H1 (cell line): ENCODE measurements around the gene IER5. TPM values are rescaled to one million over a fixed set of nuclear protein-coding genes. Genes with fewer than 3 reads are reported as not detected.

Experiments used
- CTCF ChIA-PET: fragments of 300-600 bp; sonication (Branson Sonifier 250); formaldehyde crosslinking; loops from one replicate; lab custom pipeline; 2021; ENCODE audit not compliant: partially characterized antibody; lab: Charles Lee
- POLR2A ChIA-PET: fragments of 300-600 bp; sonication (Branson Sonifier 250); formaldehyde crosslinking; loops from one replicate; lab custom pipeline; 2021; ENCODE audit warnings: inconsistent platforms; ENCODE audit not compliant: partially characterized antibody; lab: Charles Lee
- DNase-seq, 2 experiments: peaks; one replicate each; pipeline versions ENCODE4 v3.0.0 to v3.0.0-alpha.2; 2010 to 2022; ENCODE audit warnings: low spot score in 2 of 2, low read depth in 1 of 2, mixed read lengths in 1 of 2
- FAIRE-seq: peaks from 2 replicates; lab custom pipeline; 2011; peaks lifted over from hg19 to GRCh38; lab: Jason Lieb, UNC
- H2AFZ ChIP-seq: 2 replicates; pipeline ENCODE4 v1.8.1; 2012; ENCODE audit warnings: low read length, inconsistent platforms
- H2AK5ac ChIP-seq: 2 replicates; pipeline ENCODE4 v1.6.1; 2013; ENCODE audit warnings: low read depth, low read length
- H2BK120ac ChIP-seq: replicated peaks from 2 replicates; pipeline ENCODE3; 2013; ENCODE audit warnings: low read depth, low read length, inconsistent platforms
- H2BK12ac ChIP-seq: 2 replicates; pipeline ENCODE4 v1.6.1; 2013; ENCODE audit warnings: low read depth, low read length
- H2BK15ac ChIP-seq: 2 replicates; pipeline ENCODE4 v1.6.1; 2013; ENCODE audit warnings: low read length
- H2BK20ac ChIP-seq: 2 replicates; pipeline ENCODE4 v1.6.1; 2013; ENCODE audit warnings: low read length
- H2BK5ac ChIP-seq: 2 replicates; pipeline ENCODE4 v1.6.1; 2013; ENCODE audit warnings: low read depth, low read length
- H3K14ac ChIP-seq: 2 replicates; pipeline ENCODE4 v1.6.1; 2013; ENCODE audit warnings: inconsistent platforms; ENCODE audit not compliant: insufficient read length
- H3K18ac ChIP-seq: 2 replicates; pipeline ENCODE4 v1.6.1; 2013; ENCODE audit warnings: low read length; ENCODE audit errors: extremely low read depth
- H3K23ac ChIP-seq: 2 replicates; pipeline ENCODE4 v1.6.1; 2013; ENCODE audit warnings: inconsistent platforms; ENCODE audit not compliant: insufficient read length
- H3K23me2 ChIP-seq: 2 replicates; pipeline ENCODE4 v1.6.1; 2013; ENCODE audit warnings: low read depth, low read length
- H3K27ac ChIP-seq: 2 replicates; pipeline ENCODE4 v1.6.1; 2011; ENCODE audit warnings: low read depth, low read length, inconsistent platforms
- H3K27me3 ChIP-seq, 4 experiments: replicated peaks in 1 of 4; 1 replicate in 1 of 4; 2 replicates in 3 of 4; pipeline versions ENCODE4 v1.6.1 to v1.8.1; 2011 to 2013; ENCODE audit warnings: low read length in 3 of 4, mild to moderate bottlenecking in 3 of 4, inconsistent platforms in 2 of 4, mixed read lengths in 2 of 4, moderate library complexity in 1 of 4; ENCODE audit not compliant: control insufficient read depth in 3 of 4, insufficient read depth in 3 of 4; ENCODE audit errors: extremely low read depth in 1 of 4
- H3K36me3 ChIP-seq, 4 experiments: 2 replicates each; pipeline versions ENCODE4 v1.6.1 to v1.8.1; 2011 to 2013; ENCODE audit warnings: mild to moderate bottlenecking in 4 of 4, low read length in 3 of 4, moderate library complexity in 2 of 4, control low read depth in 1 of 4, inconsistent platforms in 1 of 4; ENCODE audit not compliant: insufficient read depth in 4 of 4, control insufficient read depth in 2 of 4
- H3K4ac ChIP-seq: replicated peaks from 2 replicates; pipeline ENCODE3; 2013; ENCODE audit warnings: low read length, low read depth, mixed read lengths, inconsistent platforms; ENCODE audit not compliant: insufficient read length
- H3K4me1 ChIP-seq, 4 experiments: replicated peaks in 1 of 4; 1 replicate in 1 of 4; 2 replicates in 3 of 4; pipeline versions ENCODE4 v1.6.1 to v1.8.1; 2011 to 2013; ENCODE audit warnings: low read length in 3 of 4, inconsistent platforms in 2 of 4, mixed read lengths in 1 of 4; ENCODE audit not compliant: insufficient read depth in 4 of 4, control insufficient read depth in 3 of 4
- H3K4me2 ChIP-seq, 2 experiments: 2 replicates each; pipeline versions ENCODE4 v1.6.1 to v1.8.1; 2011 to 2013; ENCODE audit warnings: low read depth in 2 of 2, low read length in 2 of 2, control low read depth in 1 of 2, inconsistent platforms in 1 of 2, mild to moderate bottlenecking in 1 of 2; ENCODE audit not compliant: insufficient read depth in 1 of 2
- H3K4me3 ChIP-seq, 4 experiments: fragments of 200-600, 300-600 bp in 1 of 4; sonication (generic), shearing (Covaris generic), sonication (Bioruptor Twin) in 1 of 4; 2 replicates each; pipeline versions ENCODE4 v1.5.1 to v1.8.1; 2011 to 2016; ENCODE audit warnings: low read length in 4 of 4, low read depth in 3 of 4, control low read depth in 2 of 4, inconsistent platforms in 2 of 4, mild to moderate bottlenecking in 2 of 4, mixed read lengths in 1 of 4, moderate library complexity in 1 of 4; ENCODE audit not compliant: insufficient read depth in 2 of 4; ENCODE audit errors: extremely low read depth in 1 of 4
- H3K56ac ChIP-seq: replicated peaks from 2 replicates; pipeline ENCODE3; 2013; ENCODE audit warnings: low read depth, mild to moderate bottlenecking, mixed read lengths, low read length, inconsistent platforms; ENCODE audit not compliant: insufficient read length
- H3K79me1 ChIP-seq: 2 replicates; pipeline ENCODE4 v1.6.1; 2013; ENCODE audit warnings: low read depth, low read length, control low read depth
- H3K79me2 ChIP-seq, 2 experiments: 2 replicates each; pipeline versions ENCODE4 v1.6.1 to v1.8.1; 2012 to 2013; ENCODE audit warnings: low read length in 2 of 2, mild to moderate bottlenecking in 2 of 2, inconsistent platforms in 1 of 2; ENCODE audit not compliant: insufficient read depth in 2 of 2, control insufficient read depth in 1 of 2
- H3K9ac ChIP-seq, 4 experiments: replicated peaks in 1 of 4; 1 replicate in 1 of 4; 2 replicates in 3 of 4; pipeline versions ENCODE4 v1.6.1 to v1.8.1; 2011 to 2013; ENCODE audit warnings: low read depth in 3 of 4, low read length in 3 of 4, control low read depth in 2 of 4, mild to moderate bottlenecking in 2 of 4, moderate library complexity in 2 of 4, inconsistent platforms in 1 of 4; ENCODE audit errors: extremely low read depth in 1 of 4
- H3K9me3 ChIP-seq, 2 experiments: 2 replicates each; pipeline versions ENCODE4 v1.6.1 to v1.8.1; 2012 to 2013; ENCODE audit warnings: mild to moderate bottlenecking in 2 of 2, moderate library complexity in 2 of 2, control low read depth in 1 of 2, inconsistent platforms in 1 of 2, low read depth in 1 of 2, low read length in 1 of 2, mixed read lengths in 1 of 2; ENCODE audit not compliant: insufficient read depth in 2 of 2
- H4K20me1 ChIP-seq, 2 experiments: replicated peaks in 1 of 2; 2 replicates each; pipeline versions ENCODE3 to v1.8.1; 2011 to 2013; ENCODE audit warnings: inconsistent platforms in 2 of 2, low read length in 2 of 2, mild to moderate bottlenecking in 1 of 2; ENCODE audit not compliant: insufficient read depth in 2 of 2, control insufficient read depth in 1 of 2
- H4K5ac ChIP-seq: 2 replicates; pipeline ENCODE4 v1.6.1; 2013; ENCODE audit warnings: low read length, low read depth, mixed read lengths, inconsistent platforms; ENCODE audit not compliant: insufficient read length
- H4K8ac ChIP-seq: 2 replicates; pipeline ENCODE4 v1.8.0; 2013; ENCODE audit warnings: mild to moderate bottlenecking, moderate library complexity, low read length, inconsistent platforms; ENCODE audit not compliant: insufficient read depth; ENCODE audit errors: extremely low read depth
- H4K91ac ChIP-seq: replicated peaks from 2 replicates; pipeline ENCODE3; 2013; ENCODE audit warnings: low read length, mixed read lengths, inconsistent platforms; ENCODE audit not compliant: insufficient read length
- MAFK ChIP-seq: IDR thresholded peaks from 2 replicates; pipeline ENCODE4 v1.6.1; 2012; ENCODE audit warnings: low read depth, mild to moderate bottlenecking, improper control_type of control experiment, low read length
- SUZ12 ChIP-seq: fragments of 200-600 bp; sonication (generic); IDR thresholded peaks from 2 replicates; pipeline ENCODE4 v1.6.1; 2012; ENCODE audit warnings: mild to moderate bottlenecking, inconsistent platforms, low read length, moderate library complexity, mixed read lengths
- WGBS, 2 experiments: shearing (Covaris generic) in 1 of 2; methylation state at CpG; one replicate each; pipeline versions ENCODE4 v1.1.6 to v1.1.7; 2013 to 2015; ENCODE audit warnings: low lambda C conversion rate in 2 of 2, mixed read lengths in 2 of 2, inconsistent platforms in 1 of 2, low coverage in 1 of 2, missing lambda C conversion rate in 1 of 2; ENCODE audit not compliant: insufficient replicate concordance in 2 of 2, insufficient coverage in 1 of 2, insufficient read length in 1 of 2; ENCODE audit errors: extremely low coverage in 1 of 2, missing lambda C conversion rate in 1 of 2; 5-methylcytosine and 5-hydroxymethylcytosine counted together
- polyA plus RNA-seq, 7 experiments: library from polyadenylated mRNA; depleted of rRNA in 3 of 7; stranded (reverse) in 5 of 7; unstranded in 2 of 7; fragments of >200 nt in 5 of 7; fragments of 200-250 nt in 2 of 7; gene quantifications; 1 replicate in 5 of 7; 2 replicates in 1 of 7; 4 replicates in 1 of 7; pipeline versions ENCODE4 v1.2.1 to v1.2.3, GENCODE V29; 2011 to 2013; ENCODE audit warnings: missing spikeins in 2 of 7, mixed read lengths in 2 of 7
- total RNA-seq: library from RNA; stranded (reverse); fragmentation: NEBNext Ultra II Directional; extraction: Animal tissue kit (Norgen Biotek cat#: 25700); gene quantifications from 2 replicates; pipeline ENCODE4 v1.2.1, GENCODE V29; 2021

The IER5 gene
- total and polyA plus RNA-seq, 2 of the 8 experiments (the other 6 are each of a cell fraction or from before 2014, with no cell fraction given), result 3.5 to 7.7 TPM

DNA sequence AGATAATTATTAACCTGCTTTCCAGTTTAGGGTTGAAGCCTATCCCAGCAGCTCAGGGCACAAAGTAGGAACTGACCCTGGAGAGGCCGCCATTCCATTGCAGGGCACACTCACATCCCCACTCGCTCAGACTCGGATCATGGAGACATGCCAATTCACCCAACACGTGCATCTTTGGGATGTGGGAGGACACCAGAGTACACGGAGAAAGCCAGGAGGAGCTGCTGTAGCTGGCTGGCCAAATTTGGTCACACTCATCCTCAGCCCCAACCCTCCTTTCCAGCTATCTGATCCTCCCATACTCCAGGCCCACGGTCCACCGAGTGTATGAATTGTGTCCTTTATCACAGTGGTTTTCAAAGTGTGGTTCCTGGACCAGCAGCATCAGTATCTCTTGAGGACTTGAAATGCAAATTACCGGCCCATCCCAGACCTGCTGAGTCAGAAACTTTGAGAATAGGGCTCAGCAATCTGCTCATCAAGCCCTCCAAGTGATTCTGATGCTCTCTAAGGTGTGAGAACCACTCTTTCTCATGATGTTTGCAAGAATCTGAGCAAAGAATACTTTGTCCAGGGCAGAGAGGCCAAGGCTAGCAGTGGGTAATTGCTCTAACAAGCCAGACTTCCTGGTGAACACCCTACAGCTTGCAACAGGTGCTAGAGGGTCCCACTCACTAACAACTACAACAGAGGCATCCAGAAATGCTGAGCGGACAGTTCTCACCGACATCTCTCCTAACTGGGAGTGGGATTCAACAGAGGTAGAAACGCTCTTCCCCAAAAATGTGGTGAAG is 26.3 kb downstream of the IER5 start:
- Histone ChIP-seq H2BK15ac (no peak overlapping the region), H4K91ac (no peak overlapping the region), H4K20me1 (no peaks in the 10 kb centered on the region), H2BK20ac (no peak overlapping the region), H3K23me2 (no peaks in the 10 kb centered on the region), H3K56ac (no peak overlapping the region), H3K4ac (no peak overlapping the region), H3K27ac (no peak overlapping the region), H2BK12ac (no peak overlapping the region), H3K36me3 (no peaks in the 10 kb centered on the region), H2BK5ac (no peak overlapping the region), H4K8ac (no peak overlapping the region), H3K4me3 (no peak overlapping the region), H2AK5ac (no peak overlapping the region), H3K23ac (no peak overlapping the region), H3K9ac (no peak overlapping the region), H3K9me3 (no peaks in the 10 kb centered on the region), H3K79me2 (no peaks in the 10 kb centered on the region), H2BK120ac (no peak overlapping the region), H4K5ac (no peak overlapping the region), H3K4me1 (peaks cover 2 to 10% (median 8%) of the 10 kb centered on the region in 4 experiments; a peak in 5 of 7 replicates), H3K14ac (no peak overlapping the region), H3K79me1 (no peaks in the 10 kb centered on the region), H2AFZ (no peak overlapping the region), H3K4me2 (no peak overlapping the region), H3K18ac (no peak overlapping the region), H3K27me3 (peaks cover 0 to 2% (median 0%) of the 10 kb centered on the region in 4 experiments; a peak in 1 of 7 replicates)
- FAIRE-seq (no peak), DNase-seq (no peak)
- WGBS, 2 experiments, result 90% methylated on average over 11 of the region's 11 CpGs; no CpG with 5 or more reads in 1 of the 2 experiments
- POLR2A ChIA-PET, result interaction anchor here (1.1 to 2.8 kb wide), 6 partner anchors 8 to 26 kb away, joined by 3 to 15 read pairs (median 5); no protein-coding TSS in a partner anchor
- TF ChIP-seq SUZ12 (no peak), MAFK (peak; percentile 87)
- CTCF ChIA-PET, result interaction anchor here (0.5 to 4.1 kb wide), 10 partner anchors 9 to 208 kb away, joined by 3 to 20 read pairs (median 3); no protein-coding TSS in a partner anchor
